ENCODE measurements around the gene SUN1.
"Not testable (repeated sequence)": the region's sequence is repeated elsewhere in the genome, so short reads cannot be mapped to it uniquely, and the experiment has no call there.

SUN1 gene

DNA sequence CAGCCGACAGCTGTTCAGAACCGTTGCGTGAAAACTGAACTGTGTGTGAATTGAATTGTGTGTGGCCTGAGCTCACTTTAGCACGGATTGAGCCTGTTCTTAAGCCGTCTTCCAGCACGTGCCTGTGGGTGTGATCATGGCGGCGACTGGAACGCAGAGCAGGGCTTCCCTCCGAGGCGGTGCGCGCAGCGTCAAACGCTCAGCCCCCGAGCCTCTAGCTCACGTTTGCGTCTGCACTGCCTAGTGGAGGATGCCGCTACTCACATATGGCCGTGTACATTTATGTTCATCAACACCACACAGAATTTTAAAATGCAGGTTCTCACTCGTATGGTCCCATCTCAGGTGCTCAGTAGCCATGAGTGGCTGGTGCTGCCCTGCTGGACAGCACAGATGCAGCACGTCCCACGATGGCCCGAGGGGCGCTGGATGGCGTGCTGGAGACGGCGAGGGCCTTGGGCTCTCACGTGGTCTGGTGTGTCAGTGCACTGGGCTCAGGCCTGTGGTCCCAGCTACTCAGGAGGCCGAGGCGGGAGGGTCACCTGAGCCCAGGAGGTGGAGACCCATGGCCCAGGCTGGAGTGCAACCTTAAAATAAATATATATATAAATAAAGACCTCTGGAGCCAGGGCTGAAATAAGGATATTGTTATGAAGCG lies 22.0 kb downstream of the SUN1 start:
- H3K4me3 ChIP-seq (ENCODE audit: low read depth, low read length): no peak overlapping the region

GRCh38 chr7:855686-856369 lies 23.6 kb downstream of the SUN1 start:
- no peak overlapping the region for H3K4me3 ChIP-seq (ENCODE audit: low read depth, low read length)

- H3K4me3 ChIP-seq (ENCODE audit: low read depth, low read length): no peak overlapping the region
These were observed 24.3 kb downstream of the SUN1 start for GRCh38 chr7:856444-857095.

DNA sequence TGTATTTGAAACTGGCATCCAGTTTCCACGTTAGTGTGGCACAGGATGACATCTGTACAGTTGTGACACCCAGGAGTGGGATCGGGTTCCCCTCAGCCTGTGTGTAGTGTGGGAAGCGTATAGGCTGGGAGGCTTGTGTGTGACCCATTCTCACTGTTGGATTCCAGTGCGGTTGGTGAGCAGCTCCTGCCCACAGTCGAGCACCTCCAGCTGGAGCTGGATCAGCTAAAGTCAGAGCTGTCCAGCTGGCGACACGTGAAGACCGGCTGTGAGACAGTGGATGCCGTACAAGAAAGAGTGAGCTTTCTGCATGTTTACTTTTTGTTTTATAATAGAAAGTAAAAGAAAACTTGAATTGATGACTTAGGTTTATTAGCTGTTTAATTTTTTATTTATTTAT lies 25.4 kb downstream of the SUN1 start:
- H3K4me3 ChIP-seq (ENCODE audit: low read depth, low read length): no peak overlapping the region

GRCh38 chr7:859359-860030 lies 27.2 kb downstream of the SUN1 start:
- H3K4me3 ChIP-seq (ENCODE audit: low read depth, low read length): no peak overlapping the region

- H3K4me3 ChIP-seq (ENCODE audit: low read depth, low read length): no peak overlapping the region
These were observed 27.9 kb downstream of the SUN1 start for GRCh38 chr7:860149-860548.

- no peak overlapping the region for H3K4me3 ChIP-seq (ENCODE audit: low read depth, low read length)
These were observed 28.9 kb downstream of the SUN1 start for GRCh38 chr7:861222-861621.

GRCh38 chr7:862157-862556 lies 29.9 kb downstream of the SUN1 start:
- H3K4me3 ChIP-seq (ENCODE audit: low read depth, low read length): no peak overlapping the region

DNA sequence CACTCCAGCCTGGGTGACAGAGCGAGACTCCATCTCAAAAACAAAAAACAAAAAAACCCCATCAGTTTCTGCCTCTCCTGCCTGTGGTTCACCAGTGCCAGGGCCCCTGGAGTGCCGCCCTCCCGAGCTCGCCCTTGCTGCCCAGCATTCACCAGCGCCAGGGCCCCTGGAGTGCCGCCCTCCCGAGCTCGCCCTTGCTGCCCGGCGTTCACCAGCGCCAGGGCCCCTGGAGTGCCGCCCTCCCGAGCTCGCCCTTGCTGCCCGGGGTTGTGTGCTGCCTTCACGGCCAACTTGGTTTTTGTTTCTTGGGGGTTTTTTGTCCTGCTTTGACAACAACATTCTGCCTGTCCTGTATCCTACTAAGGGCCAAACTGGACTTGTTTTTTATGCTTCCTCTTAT lies 30.8 kb downstream of the SUN1 start:
- H3K4me3 ChIP-seq (ENCODE audit: low read depth, low read length): no peak overlapping the region

DNA sequence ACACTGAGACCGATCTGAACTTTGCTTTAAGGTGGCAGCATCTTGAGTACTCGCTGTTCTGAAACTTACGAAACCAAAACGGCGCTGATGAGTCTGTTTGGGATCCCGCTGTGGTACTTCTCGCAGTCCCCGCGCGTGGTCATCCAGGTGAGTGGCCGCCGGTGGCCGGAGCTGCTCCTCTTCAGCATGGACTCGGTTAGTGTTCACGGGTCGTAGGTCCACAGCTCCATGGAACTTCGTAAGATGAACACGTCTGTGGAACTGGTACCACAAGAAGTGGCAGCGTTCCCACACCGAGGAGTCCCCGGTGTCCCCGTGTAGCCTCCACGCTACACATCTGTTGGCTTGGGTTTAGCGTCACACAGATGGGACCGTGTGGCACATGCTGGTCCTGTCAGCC lies 33.6 kb downstream of the SUN1 start:
- H3K4me3 ChIP-seq (ENCODE audit: low read depth, low read length): no peak overlapping the region

GRCh38 chr7:867001-867405 lies 34.7 kb downstream of the SUN1 start:
- no peak overlapping the region for H3K4me3 ChIP-seq (ENCODE audit: low read depth, low read length)

GRCh38 chr7:867406-868188 lies 35.3 kb downstream of the SUN1 start:
- H3K4me3 ChIP-seq (ENCODE audit: low read depth, low read length): no peak overlapping the region

GRCh38 chr7:868189-868486 lies 35.9 kb downstream of the SUN1 start:
- H3K4me3 ChIP-seq (ENCODE audit: low read depth, low read length): no peak overlapping the region

DNA sequence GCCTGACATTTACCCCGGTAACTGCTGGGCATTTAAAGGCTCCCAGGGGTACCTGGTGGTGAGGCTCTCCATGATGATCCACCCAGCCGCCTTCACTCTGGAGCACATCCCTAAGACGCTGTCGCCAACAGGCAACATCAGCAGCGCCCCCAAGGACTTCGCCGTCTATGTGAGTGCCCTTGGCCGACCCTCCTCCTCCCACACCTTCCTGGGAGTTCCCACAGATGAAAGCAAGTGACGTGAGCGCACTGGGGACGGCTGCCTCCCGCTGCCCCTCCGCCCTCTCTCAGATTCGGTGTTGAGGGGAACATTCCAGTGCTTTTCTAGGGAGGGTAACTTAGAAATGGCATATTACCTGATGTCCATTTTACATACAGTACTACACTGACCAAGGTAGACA lies 37.1 kb downstream of the SUN1 start:
- H3K4me3 ChIP-seq (ENCODE audit: low read depth, low read length): no peak overlapping the region

DNA sequence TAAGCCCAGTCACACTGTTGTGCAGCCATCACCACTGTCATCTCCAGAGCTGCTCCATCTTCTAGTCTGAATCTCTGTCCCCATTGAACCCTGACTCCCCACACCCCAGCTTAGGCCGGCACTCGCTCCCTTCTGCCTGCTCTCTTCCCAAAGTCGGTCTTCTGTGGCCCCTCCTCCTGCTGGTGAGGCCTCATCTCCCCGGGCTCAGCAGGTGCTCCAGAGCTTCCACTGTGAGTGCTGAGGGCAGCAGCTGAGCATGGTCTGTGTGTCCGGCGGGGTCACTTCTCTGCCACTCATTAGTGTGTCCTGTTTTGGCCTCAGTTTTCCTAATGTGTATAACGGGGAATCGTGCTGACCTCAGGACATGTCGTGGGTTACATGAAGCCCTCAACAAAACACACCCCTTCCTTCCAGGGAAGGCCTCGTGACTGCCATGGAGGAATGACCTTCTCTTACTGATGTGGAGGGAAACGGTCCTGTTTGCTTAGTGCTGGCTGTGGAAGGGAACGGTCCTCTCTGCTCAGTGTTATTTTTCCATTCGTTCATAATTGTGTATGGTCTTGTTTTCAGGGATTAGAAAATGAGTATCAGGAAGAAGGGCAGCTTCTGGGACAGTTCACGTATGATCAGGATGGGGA lies 39.7 kb downstream of the SUN1 start:
- no peak overlapping the region for H3K4me3 ChIP-seq (ENCODE audit: low read depth, low read length)

- H3K4me3 ChIP-seq (ENCODE audit: low read depth, low read length): not testable (repeated sequence)
These were observed 40.4 kb downstream of the SUN1 start for GRCh38 chr7:872685-873084.

DNA sequence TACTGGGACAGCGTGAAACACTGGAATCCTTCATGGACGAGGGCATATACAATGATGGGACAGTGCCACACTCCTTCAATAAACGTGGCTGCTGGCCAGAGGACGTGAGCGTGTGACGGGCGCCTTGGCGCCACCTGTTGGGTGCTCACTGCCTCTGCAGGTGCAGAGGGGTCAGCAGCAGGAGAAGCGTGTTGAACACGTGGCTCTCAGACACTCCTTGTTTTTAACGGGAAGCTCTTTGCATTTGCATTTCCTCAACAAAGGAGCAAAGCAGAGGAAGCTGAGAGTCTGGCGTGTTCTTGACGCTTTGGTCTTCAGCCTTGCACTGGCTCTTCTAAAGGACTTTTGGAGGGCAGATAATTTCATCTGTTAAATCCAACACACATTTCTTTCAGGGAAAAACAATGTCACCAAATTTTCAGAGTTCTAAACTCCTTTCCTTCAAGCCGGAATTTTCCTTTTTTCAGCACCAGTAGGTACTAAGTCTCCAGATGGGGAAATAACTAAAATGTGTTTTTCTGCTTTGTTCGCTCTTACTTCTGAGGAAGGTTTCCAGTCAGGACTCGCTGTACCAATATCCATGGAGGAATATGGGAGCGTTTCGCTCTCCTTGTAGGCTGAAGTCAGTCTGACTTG lies 41.2 kb downstream of the SUN1 start:
- no peak overlapping the region for H3K4me3 ChIP-seq (ENCODE audit: low read depth, low read length)

- H3K4me3 ChIP-seq (ENCODE audit: low read depth, low read length): no peak overlapping the region
These were observed 41.9 kb downstream of the SUN1 start for GRCh38 chr7:874031-874749.

DNA sequence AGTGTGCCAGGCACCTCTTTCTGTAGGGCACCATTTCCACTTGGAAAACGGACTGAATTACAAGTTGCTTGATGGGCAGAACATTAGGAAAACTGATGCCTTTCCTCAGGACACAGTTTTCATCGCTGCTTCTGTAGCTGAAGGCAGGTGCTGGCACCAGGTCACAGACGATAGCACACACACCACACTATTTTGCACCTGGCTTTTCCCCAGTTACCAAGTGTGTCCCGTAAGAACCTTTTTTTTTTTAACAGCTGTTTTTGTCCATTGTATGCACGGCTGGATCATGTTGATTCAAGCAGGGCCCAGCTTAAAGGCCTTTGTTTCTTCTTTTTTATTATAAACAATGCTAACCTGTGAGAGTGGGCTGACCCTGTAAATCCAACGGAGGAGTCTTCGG lies 42.8 kb downstream of the SUN1 start:
- H3K4me3 ChIP-seq (ENCODE audit: low read depth, low read length): no peak overlapping the region

Data from iPS-11a (cell line).